Activated CD8-positive, alpha-beta memory T cell treated with anti-CD3 and anti-CD28 coated beads, Interleukin-2, amount 50 U/mL, for 24 hours (primary cell): ENCODE results near the gene KDM4B.
"Not testable (repeated sequence)": the region's sequence is repeated elsewhere in the genome, so short reads cannot be mapped to it uniquely, and the experiment has no call there.

ENCODE experiments used
- DNase-seq: peaks from one replicate; pipeline ENCODE4 v3.0.0-alpha.2; 2020; ENCODE audit errors: extremely low read depth

KDM4B gene

GRCh38 chr19:5165697-5166019 is 196.7 kb downstream of the KDM4B start:
- DNase-seq = no peak

GRCh38 chr19:5166262-5166661 is 197.3 kb downstream of the KDM4B start:
- DNase-seq = no peak

- DNase-seq = peak; percentile 17
Observed at GRCh38 chr19:5170329-5170745, 201.4 kb downstream of the KDM4B start.

GRCh38 chr19:5171711-5172110 is 202.8 kb downstream of the KDM4B start:
- no peak for DNase-seq

- DNase-seq = no peak
Observed at GRCh38 chr19:5172859-5173630, 204.1 kb downstream of the KDM4B start.

GRCh38 chr19:5173993-5174392 is 205.1 kb downstream of the KDM4B start:
- no peak for DNase-seq

GRCh38 chr19:5177745-5178450 is 209.0 kb downstream of the KDM4B start:
- DNase-seq = no peak

GRCh38 chr19:5178841-5179240 is 209.9 kb downstream of the KDM4B start:
- DNase-seq = no peak

GRCh38 chr19:5179256-5179655 is 210.3 kb downstream of the KDM4B start:
- DNase-seq = no peak

GRCh38 chr19:5181329-5181728 is 212.4 kb downstream of the KDM4B start:
- DNase-seq = no peak

GRCh38 chr19:5182751-5183150 is 213.8 kb downstream of the KDM4B start:
- DNase-seq = no peak

- no peak for DNase-seq
Observed at GRCh38 chr19:5183616-5184015, 214.7 kb downstream of the KDM4B start.

GRCh38 chr19:5184930-5185329 is 216.0 kb downstream of the KDM4B start:
- DNase-seq = no peak

- no peak for DNase-seq
Observed at GRCh38 chr19:5186293-5187050, 217.6 kb downstream of the KDM4B start.

GRCh38 chr19:5188548-5189317 is 219.8 kb downstream of the KDM4B start:
- DNase-seq = no peak

GRCh38 chr19:5189318-5189607 is 220.3 kb downstream of the KDM4B start:
- DNase-seq = no peak

GRCh38 chr19:5191091-5191490 is 222.2 kb downstream of the KDM4B start:
- DNase-seq = no peak

- no peak for DNase-seq
Observed at GRCh38 chr19:5192568-5192967, 223.7 kb downstream of the KDM4B start.

GRCh38 chr19:5193192-5193591 is 224.3 kb downstream of the KDM4B start:
- DNase-seq = no peak

GRCh38 chr19:5194641-5195040 is 225.7 kb downstream of the KDM4B start:
- DNase-seq = no peak

- not testable (repeated sequence) for DNase-seq
Observed at GRCh38 chr19:5195587-5195986, 226.7 kb downstream of the KDM4B start.

GRCh38 chr19:5196832-5197231 is 227.9 kb downstream of the KDM4B start:
- no peak for DNase-seq
